ENCODE data around the gene SLC46A1. TPM values are rescaled to one million over a fixed set of nuclear protein-coding genes. Genes with fewer than 3 reads are reported as not detected.
A peak's percentile ranks its signal among the peaks of the same experiment; 100 is the strongest.

Gene SLC46A1
- polyA plus RNA-seq, 1 donor (not counting 4 experiments of a cell fraction or from before 2014, with no cell fraction given) = 1.9 TPM

DNA sequence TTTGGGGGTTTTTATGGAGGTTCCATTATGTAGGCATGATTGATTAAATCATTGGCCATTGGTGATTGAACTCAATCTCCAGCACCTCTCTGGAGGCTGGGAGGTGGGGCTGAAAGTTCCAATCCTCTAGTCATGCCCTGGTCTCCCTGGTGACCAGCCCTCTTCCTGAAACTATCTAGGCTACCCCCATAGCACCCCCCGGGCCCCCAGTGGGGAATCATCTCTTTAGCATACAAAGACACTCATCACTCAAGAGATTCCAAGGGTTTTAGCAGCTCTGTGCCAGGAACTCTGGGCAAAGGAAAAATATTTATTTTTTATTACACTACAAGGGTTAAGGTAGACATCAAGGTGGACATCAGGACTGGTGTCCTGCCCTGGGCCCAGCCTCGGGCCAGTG, 10.6 kb downstream of the SLC46A1 start:
- Histone ChIP-seq H3K4me2 (ENCODE audit: control insufficient read depth, extremely low read depth, insufficient read depth, low read depth, low read length) (no peak overlapping the region), H3K27me3 (ENCODE audit: control insufficient read depth, extremely low read depth, insufficient read depth, low read length) (no peaks in the 10 kb centered on the region), H4K20me1 (ENCODE audit: control insufficient read depth, extremely low read depth, insufficient read depth, low read length) (no peaks in the 10 kb centered on the region), H3K79me2 (ENCODE audit: control insufficient read depth, insufficient read depth, low read length) (no peaks in the 10 kb centered on the region), H2AFZ (ENCODE audit: control insufficient read depth, low read length) (no peak overlapping the region), H3K4me1 (ENCODE audit: control insufficient read depth, extremely low read depth, insufficient read depth, low read length) (peaks cover 10% of the 10 kb centered on the region), H3K9me3 (ENCODE audit: control insufficient read depth, low read depth, low read length) (no peaks in the 10 kb centered on the region), H3K9ac (ENCODE audit: control insufficient read depth, extremely low read depth, insufficient read depth, low read length) (no peak overlapping the region), H3K27ac (ENCODE audit: control insufficient read depth, insufficient read depth, low read length) (no peak overlapping the region), H3K9me1 (ENCODE audit: control insufficient read depth, extremely low read depth, insufficient read depth, low read length) (no peaks in the 10 kb centered on the region), H3K4me3 (ENCODE audit: control insufficient read depth in 2 of 3, extremely low read depth in 1 of 3, insufficient read depth in 2 of 3, low read depth in 1 of 3, low read length in 3 of 3) (no peak overlapping the region), H3K36me3 (ENCODE audit: control insufficient read depth in 2 of 2, extremely low read depth in 1 of 2, insufficient read depth in 2 of 2, low read length in 2 of 2) (no peaks in the 10 kb centered on the region)
- dilution Hi-C loops (cut with MboI; ENCODE audit: extremely low pct_ligation_motif_present, low sequenced_read_pairs) = no loop called here
- DNase-seq (ENCODE audit: low read depth, low spot score) = no peak
- no peak for TF ChIP-seq EZH2 (IDR thresholded peaks at IDR 0.05; ENCODE audit: low read length)
- TF ChIP-seq, protein P1, sequence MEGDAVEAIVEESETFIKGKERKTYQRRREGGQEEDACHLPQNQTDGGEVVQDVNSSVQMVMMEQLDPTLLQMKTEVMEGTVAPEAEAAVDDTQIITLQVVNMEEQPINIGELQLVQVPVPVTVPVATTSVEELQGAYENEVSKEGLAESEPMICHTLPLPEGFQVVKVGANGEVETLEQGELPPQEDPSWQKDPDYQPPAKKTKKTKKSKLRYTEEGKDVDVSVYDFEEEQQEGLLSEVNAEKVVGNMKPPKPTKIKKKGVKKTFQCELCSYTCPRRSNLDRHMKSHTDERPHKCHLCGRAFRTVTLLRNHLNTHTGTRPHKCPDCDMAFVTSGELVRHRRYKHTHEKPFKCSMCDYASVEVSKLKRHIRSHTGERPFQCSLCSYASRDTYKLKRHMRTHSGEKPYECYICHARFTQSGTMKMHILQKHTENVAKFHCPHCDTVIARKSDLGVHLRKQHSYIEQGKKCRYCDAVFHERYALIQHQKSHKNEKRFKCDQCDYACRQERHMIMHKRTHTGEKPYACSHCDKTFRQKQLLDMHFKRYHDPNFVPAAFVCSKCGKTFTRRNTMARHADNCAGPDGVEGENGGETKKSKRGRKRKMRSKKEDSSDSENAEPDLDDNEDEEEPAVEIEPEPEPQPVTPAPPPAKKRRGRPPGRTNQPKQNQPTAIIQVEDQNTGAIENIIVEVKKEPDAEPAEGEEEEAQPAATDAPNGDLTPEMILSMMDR (optimal IDR thresholded peaks at IDR 0.05 in 1 of 3, IDR thresholded peaks at IDR 0.05 in 1 of 3, conservative IDR thresholded peaks at IDR 0.05 in 1 of 3; ENCODE audit: extremely low read depth in 1 of 3, insufficient read depth in 2 of 3, low read length in 3 of 3) = no peak
- no peak for FAIRE-seq

DNA sequence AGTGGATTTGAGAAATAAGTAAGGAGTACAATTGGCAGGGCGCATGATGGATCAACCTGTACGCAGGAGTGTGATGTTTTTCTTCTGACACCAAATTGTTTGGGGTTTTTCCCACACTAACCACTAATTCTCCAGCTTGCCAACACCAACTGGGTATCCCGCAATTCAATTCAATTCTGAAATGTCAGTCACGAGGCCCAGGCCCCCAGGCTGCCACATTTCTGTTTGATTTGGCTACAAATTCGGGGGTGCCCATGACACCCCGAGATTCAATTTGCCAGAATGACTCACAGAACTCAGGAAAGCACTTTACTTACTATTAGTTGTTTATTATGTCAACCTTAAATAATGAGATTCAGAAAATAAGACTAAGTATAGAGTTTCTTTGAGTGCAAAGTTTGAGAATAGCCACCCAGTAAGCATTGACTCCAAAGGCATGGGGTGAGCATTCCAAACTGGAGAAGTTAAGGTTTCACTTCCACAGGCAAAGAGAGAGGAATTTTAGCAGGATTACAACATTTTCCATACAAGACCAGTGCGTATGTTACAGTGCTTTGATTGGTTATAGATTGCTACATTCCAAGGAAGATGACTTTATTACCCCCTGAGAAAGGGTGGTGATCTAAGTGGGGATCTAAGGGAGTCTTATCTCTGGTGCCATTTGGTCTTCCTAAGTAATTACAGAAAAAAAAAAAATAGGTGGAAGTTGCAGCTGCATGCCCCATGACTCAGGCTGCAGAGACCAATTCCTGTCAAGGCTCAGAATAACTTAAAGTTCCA, 11.5 kb downstream of the SLC46A1 start:
- TF ChIP-seq, protein P1 (optimal IDR thresholded peaks at IDR 0.05 in 1 of 3, IDR thresholded peaks at IDR 0.05 in 1 of 3, conservative IDR thresholded peaks at IDR 0.05 in 1 of 3; ENCODE audit: extremely low read depth in 1 of 3, insufficient read depth in 2 of 3, low read length in 3 of 3) = no peak
- no peak for TF ChIP-seq EZH2 (IDR thresholded peaks at IDR 0.05; ENCODE audit: low read length)
- Histone ChIP-seq H3K79me2 (ENCODE audit: control insufficient read depth, insufficient read depth, low read length) (no peaks in the 10 kb centered on the region), H4K20me1 (ENCODE audit: control insufficient read depth, extremely low read depth, insufficient read depth, low read length) (no peaks in the 10 kb centered on the region), H3K9ac (ENCODE audit: control insufficient read depth, extremely low read depth, insufficient read depth, low read length) (no peak overlapping the region), H3K9me3 (ENCODE audit: control insufficient read depth, low read depth, low read length) (no peaks in the 10 kb centered on the region), H3K9me1 (ENCODE audit: control insufficient read depth, extremely low read depth, insufficient read depth, low read length) (no peaks in the 10 kb centered on the region), H3K4me3 (ENCODE audit: control insufficient read depth in 2 of 3, extremely low read depth in 1 of 3, insufficient read depth in 2 of 3, low read depth in 1 of 3, low read length in 3 of 3) (no peak overlapping the region), H2AFZ (ENCODE audit: control insufficient read depth, low read length) (no peak overlapping the region), H3K36me3 (ENCODE audit: control insufficient read depth in 2 of 2, extremely low read depth in 1 of 2, insufficient read depth in 2 of 2, low read length in 2 of 2) (no peaks in the 10 kb centered on the region), H3K27me3 (ENCODE audit: control insufficient read depth, extremely low read depth, insufficient read depth, low read length) (no peaks in the 10 kb centered on the region), H3K27ac (ENCODE audit: control insufficient read depth, insufficient read depth, low read length) (no peak overlapping the region), H3K4me2 (ENCODE audit: control insufficient read depth, extremely low read depth, insufficient read depth, low read depth, low read length) (peak overlapping the region; percentile 34), H3K4me1 (ENCODE audit: control insufficient read depth, extremely low read depth, insufficient read depth, low read length) (peaks cover 10% of the 10 kb centered on the region)
- DNase-seq (ENCODE audit: low read depth, low spot score) (no peak), FAIRE-seq (no peak)
- dilution Hi-C loops (cut with MboI; ENCODE audit: extremely low pct_ligation_motif_present, low sequenced_read_pairs) = no loop called here
